B cell (primary cell): ENCODE results near the gene SIGLEC10. TPM values are rescaled to one million over a fixed set of nuclear protein-coding genes. Genes with fewer than 3 reads are reported as not detected.
"Not testable (repeated sequence)": the region's sequence is repeated elsewhere in the genome, so short reads cannot be mapped to it uniquely, and the experiment has no call there.

Experiments used
- ATAC-seq: fragments of 200-7000 bp; cut with Tn5 transposase; one replicate; pipeline ENCODE4 v1.10.0; 2021; ENCODE audit warnings: low read depth, mild to moderate bottlenecking, moderate number of reproducible peaks, moderate library complexity
- CTCF ChIA-PET: fragments of 350-600 bp; sonication (Branson Sonifier 250); formaldehyde crosslinking; loops from one replicate; lab custom pipeline; 2021; ENCODE audit warnings: antibody characterized with exemption, inconsistent platforms; lab: Charles Lee
- POLR2A ChIA-PET: fragments of 350-600 bp; sonication (Branson Sonifier 250); formaldehyde crosslinking; loops from one replicate; lab custom pipeline; 2021; ENCODE audit warnings: antibody characterized with exemption; lab: Charles Lee
- DNase-seq: peaks from one replicate; pipeline ENCODE4 v3.0.0; 2013
- H2AFZ ChIP-seq: 2 replicates; pipeline ENCODE4 v1.6.1; 2012; ENCODE audit warnings: mild to moderate bottlenecking, low read depth, low read length; ENCODE audit not compliant: insufficient read depth, poor library complexity, severe bottlenecking
- H3K27ac ChIP-seq, 2 donors: 1 replicate in 1 of 2; 2 replicates in 1 of 2; pipeline ENCODE4 v1.5.1; 2012 to 2013; ENCODE audit warnings: low read length in 2 of 2, mild to moderate bottlenecking in 2 of 2, moderate library complexity in 1 of 2
- H3K27me3 ChIP-seq, 4 experiments: fragments of 200-600 bp in 1 of 4; sonication (generic) in 1 of 4; replicated peaks in 1 of 4; 1 replicate in 2 of 4; 2 replicates in 2 of 4; pipeline versions ENCODE4 v1.6.1 to v1.7.0; 2013 to 2016; ENCODE audit warnings: low read length in 3 of 4, mild to moderate bottlenecking in 2 of 4, mixed read lengths in 1 of 4, moderate library complexity in 1 of 4; ENCODE audit not compliant: insufficient read depth in 4 of 4, control insufficient read depth in 3 of 4; ENCODE audit errors: control extremely low read depth in 1 of 4
- H3K36me3 ChIP-seq, 2 experiments: replicated peaks in 1 of 2; 1 replicate in 1 of 2; 2 replicates in 1 of 2; pipeline versions ENCODE4 v1.6.1 to v1.7.1; 2013; ENCODE audit warnings: low read length in 1 of 2; ENCODE audit not compliant: insufficient read depth in 2 of 2, control insufficient read depth in 1 of 2; ENCODE audit errors: control extremely low read depth in 1 of 2, extremely low read depth in 1 of 2
- H3K4me1 ChIP-seq, 2 donors: fragments of 200-600 bp in 1 of 2; sonication (generic) in 1 of 2; 1 replicate in 1 of 2; 2 replicates in 1 of 2; pipeline versions ENCODE4 v1.5.1 to v1.6.1; 2013 to 2017; ENCODE audit warnings: low read length in 2 of 2; ENCODE audit not compliant: control insufficient read depth in 2 of 2, insufficient read depth in 2 of 2
- H3K4me2 ChIP-seq: replicated peaks from 2 replicates; pipeline ENCODE3; 2012; ENCODE audit warnings: mild to moderate bottlenecking, low read depth, low read length; ENCODE audit not compliant: poor library complexity, severe bottlenecking
- H3K4me3 ChIP-seq, 5 experiments: fragments of 200-600 bp in 1 of 5; sonication (generic) in 1 of 5; 1 replicate in 3 of 5; 2 replicates in 2 of 5; pipeline versions ENCODE4 v1.5.1 to v1.7.0; 2011 to 2016; ENCODE audit warnings: low read length in 4 of 5, mild to moderate bottlenecking in 4 of 5, low read depth in 2 of 5, control low read depth in 1 of 5, moderate library complexity in 1 of 5; ENCODE audit not compliant: insufficient read depth in 1 of 5; ENCODE audit errors: control extremely low read depth in 1 of 5, extremely low read depth in 1 of 5
- H3K79me2 ChIP-seq: fragments of 200-600 bp; sonication (generic); one replicate; pipeline ENCODE4 v1.6.0; 2016; ENCODE audit warnings: low read length; ENCODE audit not compliant: control insufficient read depth, insufficient read depth
- H3K9ac ChIP-seq: fragments of 200-600 bp; sonication (generic); 2 replicates; pipeline ENCODE4 v1.6.1; 2017; ENCODE audit warnings: mild to moderate bottlenecking, low read length, moderate library complexity
- H3K9me3 ChIP-seq, 3 donors: one replicate each; pipeline versions ENCODE4 v1.6.1 to v1.7.1; 2013; ENCODE audit warnings: low read length in 2 of 3; ENCODE audit not compliant: control insufficient read depth in 2 of 3, insufficient read depth in 1 of 3; ENCODE audit errors: control extremely low read depth in 1 of 3
- H4K20me1 ChIP-seq: 2 replicates; pipeline ENCODE4 v1.6.0; 2012; ENCODE audit warnings: mild to moderate bottlenecking, low read length; ENCODE audit not compliant: insufficient read depth, control insufficient read depth, poor library complexity, severe bottlenecking
- H3K27ac Mint-ChIP-seq: one replicate; pipeline ENCODE4 v1.8.0; 2021; ENCODE audit warnings: mixed read lengths
- H3K27me3 Mint-ChIP-seq: one replicate; pipeline ENCODE4 v1.8.0; 2021; ENCODE audit warnings: mixed read lengths
- H3K4me1 Mint-ChIP-seq: one replicate; pipeline ENCODE4 v1.8.0; 2021; ENCODE audit warnings: mixed read lengths
- H3K4me3 Mint-ChIP-seq: one replicate; pipeline ENCODE4 v1.8.0; 2021; ENCODE audit warnings: mixed read lengths
- H3K9me3 Mint-ChIP-seq: one replicate; pipeline ENCODE4 v1.8.0; 2022; ENCODE audit warnings: mixed read lengths; ENCODE audit not compliant: insufficient read depth
- CTCF ChIP-seq: fragments of 200-600 bp; IDR thresholded peaks from one replicate; pipeline ENCODE4 v1.8.0; 2022; ENCODE audit warnings: antibody characterized with exemption, mild to moderate bottlenecking
- EZH2 ChIP-seq: IDR thresholded peaks from 2 replicates; pipeline ENCODE4 v1.6.1; 2012; ENCODE audit warnings: borderline replicate concordance, low read depth, mild to moderate bottlenecking, moderate library complexity, low read length; ENCODE audit not compliant: insufficient read depth, poor library complexity, severe bottlenecking
- WGBS: methylation state at CpG from one replicate; pipeline ENCODE4 v1.1.5; 2013; ENCODE audit warnings: missing lambda C conversion rate; ENCODE audit not compliant: insufficient coverage; 5-methylcytosine and 5-hydroxymethylcytosine counted together
- intact Hi-C: fragments of 100-400 bp; cut with micrococcal nuclease; formaldehyde crosslinking; loops from one replicate; pipeline ENCODE4 v1.10.0; 2022
- polyA plus RNA-seq: library from polyadenylated mRNA; depleted of rRNA; stranded (reverse); fragments of >200 nt; gene quantifications from 2 replicates; pipeline ENCODE4 v1.2.3, GENCODE V29; 2012
- total RNA-seq, 2 donors: library from RNA; stranded (reverse); fragments of 120-200 nt in 1 of 2; gene quantifications; 1 replicate in 1 of 2; 2 replicates in 1 of 2; pipeline versions ENCODE4 v1.2.3 to v1.2.4, GENCODE V29; 2013 to 2022

Gene SIGLEC10
- total and polyA plus RNA-seq, 2 donors (not counting 1 experiment from before 2014, with no cell fraction given) = 49.1 to 87.6 TPM

GRCh38 chr19:51398096-51398704, 19.2 kb downstream of the SIGLEC10 start:
- no peak overlapping the region for H2AFZ ChIP-seq
- H3K4me1 ChIP-seq = peaks cover 14 to 22% of the 10 kb centered on the region in 2 donors
- H3K9me3 ChIP-seq = peaks cover 2 to 19% (median 15%) of the 10 kb centered on the region in 3 donors
- no peaks in the 10 kb centered on the region for H3K79me2 ChIP-seq
- WGBS = 100% methylated on average over 1 of the region's 7 CpGs
- no peak overlapping the region for H3K4me3 Mint-ChIP-seq
- no peaks in the 10 kb centered on the region for H3K27me3 ChIP-seq
- POLR2A ChIA-PET = no interaction called here
- no peak overlapping the region for H3K4me3 ChIP-seq
- no peak for ATAC-seq
- intact Hi-C loops = loop anchor here (1.0 kb wide), 3 partner anchors 19 to 263 kb away; partner anchors contain the start of gene SIGLEC10
- H3K27ac ChIP-seq = no peak overlapping the region
- CTCF ChIA-PET = interaction anchor here (0.5 to 9.2 kb wide), 14 partner anchors 9 to 437 kb away, joined by 3 to 98 read pairs (median 6); partner anchors contain the start of gene SIGLEC10
- no peak overlapping the region for H3K4me2 ChIP-seq
- no peaks in the 10 kb centered on the region for H3K27me3 Mint-ChIP-seq
- no peaks in the 10 kb centered on the region for H4K20me1 ChIP-seq
- TF ChIP-seq CTCF (peak; percentile 80), EZH2 (no peak)
- H3K4me1 Mint-ChIP-seq = peaks cover 24% of the 10 kb centered on the region
- no peaks in the 10 kb centered on the region for H3K9me3 Mint-ChIP-seq
- peak; percentile 56 for DNase-seq
- no peak overlapping the region for H3K9ac ChIP-seq
- H3K36me3 ChIP-seq = no peaks in the 10 kb centered on the region
- peak overlapping the region; percentile 6 for H3K27ac Mint-ChIP-seq

GRCh38 chr19:51397453-51397852, 20.0 kb downstream of the SIGLEC10 start:
- H3K36me3 ChIP-seq, ATAC-seq, H3K27ac ChIP-seq, intact Hi-C loops, H3K9me3 Mint-ChIP-seq, H3K4me3 ChIP-seq, H3K9ac ChIP-seq, H3K4me3 Mint-ChIP-seq, DNase-seq, H3K27me3 ChIP-seq, H3K27me3 Mint-ChIP-seq, POLR2A ChIA-PET, H3K4me2 ChIP-seq, H4K20me1 ChIP-seq, H2AFZ ChIP-seq, H3K79me2 ChIP-seq: not testable (repeated sequence)
- CTCF ChIA-PET = interaction anchor here (1.0 to 9.2 kb wide), 10 partner anchors 9 to 264 kb away, joined by 3 to 98 read pairs (median 9); partner anchors contain the start of gene SIGLEC10
- Histone ChIP-seq H3K9me3 (peaks cover 2 to 14% (median 11%) of the 10 kb centered on the region in 3 donors), H3K4me1 (peaks cover 14 to 22% of the 10 kb centered on the region in 2 donors)
- H3K4me1 Mint-ChIP-seq = peaks cover 24% of the 10 kb centered on the region
- peak overlapping the region; percentile 6 for H3K27ac Mint-ChIP-seq
- 96% methylated on average over 9 of the region's 9 CpGs for WGBS
